ENCODE measurements around the gene GRK5. TPM values are rescaled to one million over a fixed set of nuclear protein-coding genes. Genes with fewer than 3 reads are reported as not detected.

Gene GRK5
- total and polyA plus RNA-seq, 9 of the 15 experiments (the other 6 are each of a cell fraction or from before 2014, with no cell fraction given) = 0.46 to 0.83 (median 0.67) TPM; not detected in 2

GRCh38 chr10:119308551-119309422 is 101.4 kb downstream of the GRK5 start:
- WGBS (ENCODE audit: insufficient coverage, low coverage, missing lambda C conversion rate) = 63% methylated on average over 16 of the region's 24 CpGs
- FAIRE-seq (no peak), ATAC-seq (no peak), DNase-seq (ENCODE audit: extremely low read depth in 1 of 4, low spot score in 3 of 4) (no peak)
- Histone ChIP-seq H3K9ac (ENCODE audit: insufficient read depth in 1 of 2, low read depth in 2 of 2, low read length in 2 of 2) (peak overlapping the region in 1 of 2 experiments; percentile 26; a peak in 1 of 4 replicates), H3K79me2 (ENCODE audit: control insufficient read depth, insufficient read depth, low read length) (no peaks in the 10 kb centered on the region), H3K27ac (ENCODE audit: extremely low read depth, low read depth, low read length) (no peak overlapping the region), H3K4me1 (replicated peaks in 1 of 2; ENCODE audit: control insufficient read depth in 2 of 2, insufficient read depth in 2 of 2, low read length in 2 of 2) (peaks cover 16 to 18% of the 10 kb centered on the region in 2 experiments; a peak in 4 of 5 replicates), H3K9me3 (replicated peaks; ENCODE audit: control insufficient read depth, insufficient read depth, low read depth, low read length) (no peaks in the 10 kb centered on the region), H3K36me3 (ENCODE audit: control insufficient read depth, insufficient read depth, low read length) (no peaks in the 10 kb centered on the region), H2AFZ (ENCODE audit: low read depth, low read length) (no peak overlapping the region), H3K4me2 (ENCODE audit: insufficient read depth, low read length) (no peak overlapping the region), H4K20me1 (replicated peaks; ENCODE audit: control insufficient read depth, insufficient read depth, low read length) (no peaks in the 10 kb centered on the region), H3K9me1 (ENCODE audit: control insufficient read depth, insufficient read depth, low read length) (no peaks in the 10 kb centered on the region), H3K4me3 (no peak overlapping the region), H3K27me3 (ENCODE audit: control insufficient read depth in 2 of 2, insufficient read depth in 2 of 2, low read length in 2 of 2) (no peaks in the 10 kb centered on the region)
- BruUV-seq (replicated peaks) = no TSS peak
- ChIA-PET POLR2A (interaction anchor here (0.6 kb wide), 2 partner anchors 15 to 17 kb away, joined by 3 read pairs; no protein-coding TSS in a partner anchor), CTCF (ENCODE audit: low intra/inter-chr PET ratio) (no interaction called here)
- in situ Hi-C loops (cut with MboI) (no loop called here), intact Hi-C loops (cut with micrococcal nuclease) (no loop called here)
- TF ChIP-seq CHCHD3 (CRISPR knock-in tag; IDR thresholded peaks at IDR 0.05) = no peak
- peak; percentile 84 for TF ChIP-seq ZFP36 (IDR thresholded peaks at IDR 0.05; ENCODE audit: low read depth, low read length, partially characterized antibody)

DNA sequence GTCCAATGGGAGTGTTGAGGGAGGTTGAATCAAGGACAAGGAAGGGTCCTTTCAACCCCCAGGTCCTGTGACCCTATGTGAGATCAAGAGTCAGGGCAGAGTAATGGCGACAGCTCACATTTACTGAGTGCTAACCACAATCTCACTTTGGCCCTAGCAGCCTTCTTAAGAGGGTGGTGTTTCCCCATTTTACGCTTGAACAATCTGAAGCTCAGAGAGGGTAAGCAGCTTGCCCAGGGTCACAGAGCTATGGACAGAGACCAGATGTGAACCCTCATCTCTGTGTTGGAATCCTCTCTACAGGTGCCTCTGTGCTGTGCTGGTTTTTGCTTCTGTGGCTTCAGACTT is 102.0 kb downstream of the GRK5 start:
- H3K9me3 ChIP-seq (replicated peaks; ENCODE audit: control insufficient read depth, insufficient read depth, low read depth, low read length) = no peaks in the 10 kb centered on the region
- no peak overlapping the region for H3K4me3 ChIP-seq
- ATAC-seq (no peak), DNase-seq (ENCODE audit: extremely low read depth in 1 of 4, low spot score in 3 of 4) (no peak), FAIRE-seq (no peak)
- no peaks in the 10 kb centered on the region for H4K20me1 ChIP-seq (replicated peaks; ENCODE audit: control insufficient read depth, insufficient read depth, low read length)
- H3K9me1 ChIP-seq (ENCODE audit: control insufficient read depth, insufficient read depth, low read length) = no peaks in the 10 kb centered on the region
- POLR2A ChIA-PET = no interaction called here
- H3K79me2 ChIP-seq (ENCODE audit: control insufficient read depth, insufficient read depth, low read length) = no peaks in the 10 kb centered on the region
- in situ Hi-C loops (cut with MboI) (no loop called here), intact Hi-C loops (cut with micrococcal nuclease) (no loop called here)
- H3K9ac ChIP-seq (ENCODE audit: insufficient read depth in 1 of 2, low read depth in 2 of 2, low read length in 2 of 2) = peak overlapping the region in 1 of 2 experiments; percentile 26; a peak in 1 of 4 replicates
- H2AFZ ChIP-seq (ENCODE audit: low read depth, low read length) = no peak overlapping the region
- CTCF ChIA-PET (ENCODE audit: low intra/inter-chr PET ratio) = interaction anchor here (0.5 kb wide), 1 partner anchor 126 kb away, joined by 3 read pairs; no protein-coding TSS in a partner anchor
- 48% methylated on average over 2 of the region's 2 CpGs for WGBS (ENCODE audit: insufficient coverage, low coverage, missing lambda C conversion rate)
- H3K36me3 ChIP-seq (ENCODE audit: control insufficient read depth, insufficient read depth, low read length) = no peaks in the 10 kb centered on the region
- BruUV-seq (replicated peaks) = no TSS peak
- H3K4me1 ChIP-seq (replicated peaks in 1 of 2; ENCODE audit: control insufficient read depth in 2 of 2, insufficient read depth in 2 of 2, low read length in 2 of 2) = peaks cover 17 to 18% of the 10 kb centered on the region in 2 experiments; a peak in 4 of 5 replicates
- H3K27ac ChIP-seq (ENCODE audit: extremely low read depth, low read depth, low read length) = no peak overlapping the region
- H3K4me2 ChIP-seq (ENCODE audit: insufficient read depth, low read length) = no peak overlapping the region
- H3K27me3 ChIP-seq (ENCODE audit: control insufficient read depth in 2 of 2, insufficient read depth in 2 of 2, low read length in 2 of 2) = no peaks in the 10 kb centered on the region
- TF ChIP-seq ESRRA (IDR thresholded peaks at IDR 0.05; ENCODE audit: borderline replicate concordance, low read depth) (no peak), ZNF584 (CRISPR knock-in tag; IDR thresholded peaks at IDR 0.05; ENCODE audit: low read depth) (no peak), POLR2A (conservative IDR thresholded peaks at IDR 0.05) (no peak), ZNF280A (IDR thresholded peaks at IDR 0.05; ENCODE audit: low read depth, partially characterized antibody) (no peak), ZNF778 (CRISPR knock-in tag; IDR thresholded peaks at IDR 0.05) (no peak)
- TF ChIP-seq, protein P1, sequence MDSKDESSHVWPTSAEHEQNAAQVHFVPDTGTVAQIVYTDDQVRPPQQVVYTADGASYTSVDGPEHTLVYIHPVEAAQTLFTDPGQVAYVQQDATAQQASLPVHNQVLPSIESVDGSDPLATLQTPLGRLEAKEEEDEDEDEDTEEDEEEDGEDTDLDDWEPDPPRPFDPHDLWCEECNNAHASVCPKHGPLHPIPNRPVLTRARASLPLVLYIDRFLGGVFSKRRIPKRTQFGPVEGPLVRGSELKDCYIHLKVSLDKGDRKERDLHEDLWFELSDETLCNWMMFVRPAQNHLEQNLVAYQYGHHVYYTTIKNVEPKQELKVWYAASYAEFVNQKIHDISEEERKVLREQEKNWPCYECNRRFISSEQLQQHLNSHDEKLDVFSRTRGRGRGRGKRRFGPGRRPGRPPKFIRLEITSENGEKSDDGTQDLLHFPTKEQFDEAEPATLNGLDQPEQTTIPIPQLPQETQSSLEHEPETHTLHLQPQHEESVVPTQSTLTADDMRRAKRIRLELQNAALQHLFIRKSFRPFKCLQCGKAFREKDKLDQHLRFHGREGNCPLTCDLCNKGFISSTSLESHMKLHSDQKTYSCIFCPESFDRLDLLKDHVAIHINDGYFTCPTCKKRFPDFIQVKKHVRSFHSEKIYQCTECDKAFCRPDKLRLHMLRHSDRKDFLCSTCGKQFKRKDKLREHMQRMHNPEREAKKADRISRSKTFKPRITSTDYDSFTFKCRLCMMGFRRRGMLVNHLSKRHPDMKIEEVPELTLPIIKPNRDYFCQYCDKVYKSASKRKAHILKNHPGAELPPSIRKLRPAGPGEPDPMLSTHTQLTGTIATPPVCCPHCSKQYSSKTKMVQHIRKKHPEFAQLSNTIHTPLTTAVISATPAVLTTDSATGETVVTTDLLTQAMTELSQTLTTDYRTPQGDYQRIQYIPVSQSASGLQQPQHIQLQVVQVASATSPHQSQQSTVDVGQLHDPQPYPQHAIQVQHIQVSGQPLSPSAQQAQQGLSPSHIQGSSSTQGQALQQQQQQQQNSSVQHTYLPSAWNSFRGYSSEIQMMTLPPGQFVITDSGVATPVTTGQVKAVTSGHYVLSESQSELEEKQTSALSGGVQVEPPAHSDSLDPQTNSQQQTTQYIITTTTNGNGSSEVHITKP (IDR thresholded peaks at IDR 0.05; ENCODE audit: partially characterized antibody) = no peak

Measured in K562 (cell line).